GM23338 (cell line): ENCODE results near the gene STK36. TPM values are rescaled to one million over a fixed set of nuclear protein-coding genes. Genes with fewer than 3 reads are reported as not detected.

Experiments used
- ATAC-seq: fragments of 200-7000 bp; cut with Tn5 transposase; 3 replicates; pipeline ENCODE4 v1.9.1; 2020
- DNase-seq: peaks from one replicate; pipeline ENCODE4 v3.0.0-alpha.2; 2015; ENCODE audit warnings: low spot score
- H2AFZ ChIP-seq: fragments of 200-600 bp; sonication (generic); 2 replicates; pipeline ENCODE4 v1.8.0; 2016; ENCODE audit warnings: antibody characterized with exemption, mild to moderate bottlenecking, moderate library complexity
- H3F3A ChIP-seq: fragments of 200-600 bp; sonication (generic); replicated peaks from 2 replicates; pipeline ENCODE4 v1.8.0; 2017; ENCODE audit warnings: antibody characterized with exemption, mixed run types, low read depth
- H3K27ac ChIP-seq: fragments of 200-600 bp; sonication (generic); 2 replicates; pipeline ENCODE4 v1.6.1; 2016; ENCODE audit warnings: low read depth
- H3K27me3 ChIP-seq: fragments of 200-600 bp; sonication (generic); 2 replicates; pipeline ENCODE4 v1.8.0; 2016; ENCODE audit warnings: mild to moderate bottlenecking, mixed run types, moderate library complexity; ENCODE audit not compliant: insufficient read depth
- H3K36me3 ChIP-seq: fragments of 200-600 bp; sonication (generic); 2 replicates; pipeline ENCODE4 v1.8.0; 2016; ENCODE audit warnings: mild to moderate bottlenecking; ENCODE audit not compliant: insufficient read depth
- H3K4me1 ChIP-seq: fragments of 200-600 bp; sonication (generic); 2 replicates; pipeline ENCODE4 v1.8.0; 2016; ENCODE audit warnings: mild to moderate bottlenecking, moderate library complexity; ENCODE audit not compliant: insufficient read depth
- H3K4me2 ChIP-seq: fragments of 200-600 bp; sonication (generic); 2 replicates; pipeline ENCODE4 v1.7.1; 2017; ENCODE audit warnings: mixed run types
- H3K4me3 ChIP-seq: fragments of 200-600 bp; sonication (generic); 2 replicates; pipeline ENCODE4 v1.6.1; 2016; ENCODE audit warnings: mixed run types
- H3K79me2 ChIP-seq: fragments of 200-600 bp; sonication (generic); replicated peaks from 2 replicates; pipeline ENCODE4 v1.8.0; 2017; ENCODE audit warnings: mild to moderate bottlenecking; ENCODE audit not compliant: insufficient read depth
- H3K9me2 ChIP-seq: fragments of 200-600 bp; sonication (generic); 2 replicates; pipeline ENCODE4 v1.8.0; 2017; ENCODE audit not compliant: insufficient read depth
- H4K20me1 ChIP-seq: fragments of 200-600 bp; sonication (generic); replicated peaks from 2 replicates; pipeline ENCODE4 v1.8.0; 2017; ENCODE audit warnings: mild to moderate bottlenecking; ENCODE audit not compliant: insufficient read depth
- H3K27ac Mint-ChIP-seq: 2 replicates; pipeline ENCODE4 v1.8.0; 2020; ENCODE audit warnings: inconsistent platforms, mild to moderate bottlenecking, moderate library complexity, mixed read lengths
- H3K27me3 Mint-ChIP-seq: 3 replicates; pipeline ENCODE4 v1.8.0; 2022; ENCODE audit warnings: low read depth, mild to moderate bottlenecking, moderate library complexity, mixed read lengths, inconsistent platforms; ENCODE audit not compliant: insufficient read depth, poor library complexity
- H3K36me3 Mint-ChIP-seq: 3 replicates; pipeline ENCODE4 v1.8.0; 2021; ENCODE audit warnings: low read depth, mild to moderate bottlenecking, inconsistent platforms, moderate library complexity, mixed read lengths
- H3K4me1 Mint-ChIP-seq: 3 replicates; pipeline ENCODE4 v1.8.0; 2020; ENCODE audit warnings: mild to moderate bottlenecking, inconsistent platforms, mixed read lengths
- H3K4me3 Mint-ChIP-seq: 3 replicates; pipeline ENCODE4 v1.8.0; 2021; ENCODE audit warnings: moderate library complexity, mild to moderate bottlenecking, inconsistent platforms, mixed read lengths
- H3K9me3 Mint-ChIP-seq: 3 replicates; pipeline ENCODE4 v1.8.0; 2020; ENCODE audit warnings: moderate library complexity, mild to moderate bottlenecking, inconsistent platforms, mixed read lengths
- CREB1 ChIP-seq: fragments of 250-450 bp; sonication (Bioruptor Pico); IDR thresholded peaks from 2 replicates; pipeline ENCODE4 v1.5.0; 2020; ENCODE audit warnings: low read depth, mild to moderate bottlenecking, moderate library complexity
- EZH2 ChIP-seq: fragments of 200-600 bp; sonication (generic); IDR thresholded peaks from one replicate; pipeline ENCODE4 v1.8.0; 2017; ENCODE audit warnings: antibody characterized with exemption, mild to moderate bottlenecking, low read depth; ENCODE audit not compliant: unreplicated experiment
- EZH2phosphoT487 ChIP-seq: fragments of 200-600 bp; sonication (generic); IDR thresholded peaks from one replicate; pipeline ENCODE4 v1.8.1; 2018; ENCODE audit warnings: antibody characterized with exemption; ENCODE audit not compliant: unreplicated experiment
- JUNB ChIP-seq: IDR thresholded peaks from one replicate; pipeline ENCODE4 v1.6.1; 2016; ENCODE audit warnings: antibody characterized with exemption; ENCODE audit not compliant: unreplicated experiment
- NANOG ChIP-seq: IDR thresholded peaks from 2 replicates; pipeline ENCODE4 v1.6.1; 2016; ENCODE audit warnings: antibody characterized with exemption, borderline replicate concordance
- POLR2AphosphoS5 ChIP-seq: IDR thresholded peaks from 2 replicates; pipeline ENCODE4 v1.6.1; 2016; ENCODE audit warnings: antibody characterized with exemption, low read depth
- STAT1 ChIP-seq: IDR thresholded peaks from one replicate; pipeline ENCODE4 v1.6.1; 2016; ENCODE audit warnings: antibody characterized with exemption; ENCODE audit not compliant: unreplicated experiment
- ZNF331 ChIP-seq: fragments of 250-450 bp; sonication (Bioruptor Pico); IDR thresholded peaks from 2 replicates; pipeline ENCODE4 v1.5.0; 2020; ENCODE audit warnings: low read depth, mild to moderate bottlenecking, moderate library complexity
- polyA plus RNA-seq: library from polyadenylated mRNA; unstranded; fragments of >200 nt; fragmentation: Nextera tagmentation; extraction: Ambion mirVana; gene quantifications from 2 replicates; pipeline ENCODE4 v1.2.1, GENCODE V29; 2016
- total RNA-seq: library from RNA; depleted of rRNA; stranded (reverse); fragments of >200 nt; shearing (Covaris generic); gene quantifications from 2 replicates; pipeline ENCODE4 v1.2.3, GENCODE V29; 2014
- TF ChIP-seq, protein P1 (sequence below): fragments of 250-450 bp; sonication (Bioruptor Pico); IDR thresholded peaks from 2 replicates; pipeline ENCODE4 v1.5.0; 2020; ENCODE audit warnings: mild to moderate bottlenecking, moderate library complexity
- TF ChIP-seq, protein P2 (sequence below): IDR thresholded peaks from 2 replicates; pipeline ENCODE4 v1.6.1; 2016; ENCODE audit warnings: antibody characterized with exemption
- TF ChIP-seq, protein P3 (sequence below), 2 experiments: fragments of 200-600 bp in 1 of 2; sonication (generic) in 1 of 2; conservative IDR thresholded peaks; 2 replicates each; pipeline versions ENCODE4 v1.5.1 to v1.6.1; 2016 to 2017; ENCODE audit warnings: antibody characterized with exemption in 2 of 2, low read depth in 2 of 2, mild to moderate bottlenecking in 2 of 2, moderate library complexity in 1 of 2

Gene STK36
- total and polyA plus RNA-seq, 2 experiments from 2014 or later, result 21.2 to 26.3 TPM

DNA sequence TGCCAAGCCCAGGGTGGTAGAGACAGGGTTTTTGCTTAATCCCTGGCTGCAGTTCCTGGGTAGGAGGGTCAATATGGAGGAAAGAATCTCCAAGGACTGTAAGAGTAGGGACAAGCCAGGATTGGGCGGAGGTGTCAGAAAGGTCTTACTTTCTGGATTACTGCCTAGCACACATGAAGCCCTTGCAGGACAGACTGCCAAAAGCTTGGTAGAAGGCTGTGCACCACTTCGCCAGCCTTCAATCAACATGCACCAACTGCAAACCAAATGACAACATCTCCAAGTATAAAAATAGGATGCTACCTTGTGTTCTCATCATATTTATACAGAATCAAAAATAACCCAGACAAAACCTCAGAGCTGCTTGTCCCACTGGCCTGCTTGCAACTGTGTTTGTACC, 16.1 kb upstream of the STK36 start:
- ATAC-seq, result no peak
- Mint-ChIP-seq H3K36me3 (peaks cover 51% of the 10 kb centered on the region), H3K27ac (no peak overlapping the region), H3K9me3 (no peaks in the 10 kb centered on the region), H3K4me3 (no peak overlapping the region), H3K27me3 (no peaks in the 10 kb centered on the region), H3K4me1 (peaks cover 8% of the 10 kb centered on the region)
- H3K27ac ChIP-seq, result no peak overlapping the region
- H4K20me1 ChIP-seq, result peaks cover 23% of the 10 kb centered on the region
- no peak overlapping the region for H2AFZ ChIP-seq
- no peak for DNase-seq
- H3F3A ChIP-seq, result 0 out of 2 replicates have a peak, but pooled peaks cover 12% of the 10 kb centered on the region
- H3K79me2 ChIP-seq, result peaks cover 16% of the 10 kb centered on the region
- H3K4me2 ChIP-seq, result no peak overlapping the region
- peaks cover 5% of the 10 kb centered on the region for H3K4me1 ChIP-seq
- H3K27me3 ChIP-seq, result no peaks in the 10 kb centered on the region
- peaks cover 33% of the 10 kb centered on the region for H3K36me3 ChIP-seq
- TF ChIP-seq JUNB (no peak), EZH2 (no peak)
- TF ChIP-seq, protein P1, sequence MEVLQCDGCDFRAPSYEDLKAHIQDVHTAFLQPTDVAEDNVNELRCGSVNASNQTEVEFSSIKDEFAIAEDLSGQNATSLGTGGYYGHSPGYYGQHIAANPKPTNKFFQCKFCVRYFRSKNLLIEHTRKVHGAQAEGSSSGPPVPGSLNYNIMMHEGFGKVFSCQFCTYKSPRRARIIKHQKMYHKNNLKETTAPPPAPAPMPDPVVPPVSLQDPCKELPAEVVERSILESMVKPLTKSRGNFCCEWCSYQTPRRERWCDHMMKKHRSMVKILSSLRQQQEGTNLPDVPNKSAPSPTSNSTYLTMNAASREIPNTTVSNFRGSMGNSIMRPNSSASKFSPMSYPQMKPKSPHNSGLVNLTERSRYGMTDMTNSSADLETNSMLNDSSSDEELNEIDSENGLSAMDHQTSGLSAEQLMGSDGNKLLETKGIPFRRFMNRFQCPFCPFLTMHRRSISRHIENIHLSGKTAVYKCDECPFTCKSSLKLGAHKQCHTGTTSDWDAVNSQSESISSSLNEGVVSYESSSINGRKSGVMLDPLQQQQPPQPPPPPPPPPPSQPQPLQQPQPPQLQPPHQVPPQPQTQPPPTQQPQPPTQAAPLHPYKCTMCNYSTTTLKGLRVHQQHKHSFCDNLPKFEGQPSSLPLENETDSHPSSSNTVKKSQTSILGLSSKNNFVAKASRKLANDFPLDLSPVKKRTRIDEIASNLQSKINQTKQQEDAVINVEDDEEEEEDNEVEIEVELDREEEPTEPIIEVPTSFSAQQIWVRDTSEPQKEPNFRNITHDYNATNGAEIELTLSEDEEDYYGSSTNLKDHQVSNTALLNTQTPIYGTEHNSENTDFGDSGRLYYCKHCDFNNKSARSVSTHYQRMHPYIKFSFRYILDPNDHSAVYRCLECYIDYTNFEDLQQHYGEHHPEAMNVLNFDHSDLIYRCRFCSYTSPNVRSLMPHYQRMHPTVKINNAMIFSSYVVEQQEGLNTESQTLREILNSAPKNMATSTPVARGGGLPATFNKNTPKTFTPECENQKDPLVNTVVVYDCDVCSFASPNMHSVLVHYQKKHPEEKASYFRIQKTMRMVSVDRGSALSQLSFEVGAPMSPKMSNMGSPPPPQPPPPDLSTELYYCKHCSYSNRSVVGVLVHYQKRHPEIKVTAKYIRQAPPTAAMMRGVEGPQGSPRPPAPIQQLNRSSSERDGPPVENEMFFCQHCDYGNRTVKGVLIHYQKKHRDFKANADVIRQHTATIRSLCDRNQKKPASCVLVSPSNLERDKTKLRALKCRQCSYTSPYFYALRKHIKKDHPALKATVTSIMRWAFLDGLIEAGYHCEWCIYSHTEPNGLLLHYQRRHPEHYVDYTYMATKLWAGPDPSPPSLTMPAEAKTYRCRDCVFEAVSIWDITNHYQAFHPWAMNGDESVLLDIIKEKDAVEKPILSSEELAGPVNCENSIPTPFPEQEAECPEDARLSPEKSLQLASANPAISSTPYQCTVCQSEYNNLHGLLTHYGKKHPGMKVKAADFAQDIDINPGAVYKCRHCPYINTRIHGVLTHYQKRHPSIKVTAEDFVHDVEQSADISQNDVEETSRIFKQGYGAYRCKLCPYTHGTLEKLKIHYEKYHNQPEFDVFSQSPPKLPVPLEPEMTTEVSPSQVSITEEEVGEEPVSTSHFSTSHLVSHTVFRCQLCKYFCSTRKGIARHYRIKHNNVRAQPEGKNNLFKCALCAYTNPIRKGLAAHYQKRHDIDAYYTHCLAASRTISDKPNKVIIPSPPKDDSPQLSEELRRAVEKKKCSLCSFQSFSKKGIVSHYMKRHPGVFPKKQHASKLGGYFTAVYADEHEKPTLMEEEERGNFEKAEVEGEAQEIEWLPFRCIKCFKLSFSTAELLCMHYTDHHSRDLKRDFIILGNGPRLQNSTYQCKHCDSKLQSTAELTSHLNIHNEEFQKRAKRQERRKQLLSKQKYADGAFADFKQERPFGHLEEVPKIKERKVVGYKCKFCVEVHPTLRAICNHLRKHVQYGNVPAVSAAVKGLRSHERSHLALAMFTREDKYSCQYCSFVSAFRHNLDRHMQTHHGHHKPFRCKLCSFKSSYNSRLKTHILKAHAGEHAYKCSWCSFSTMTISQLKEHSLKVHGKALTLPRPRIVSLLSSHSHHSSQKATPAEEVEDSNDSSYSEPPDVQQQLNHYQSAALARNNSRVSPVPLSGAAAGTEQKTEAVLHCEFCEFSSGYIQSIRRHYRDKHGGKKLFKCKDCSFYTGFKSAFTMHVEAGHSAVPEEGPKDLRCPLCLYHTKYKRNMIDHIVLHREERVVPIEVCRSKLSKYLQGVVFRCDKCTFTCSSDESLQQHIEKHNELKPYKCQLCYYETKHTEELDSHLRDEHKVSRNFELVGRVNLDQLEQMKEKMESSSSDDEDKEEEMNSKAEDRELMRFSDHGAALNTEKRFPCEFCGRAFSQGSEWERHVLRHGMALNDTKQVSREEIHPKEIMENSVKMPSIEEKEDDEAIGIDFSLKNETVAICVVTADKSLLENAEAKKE (CRISPR knock-in tag), result no peak
- no peaks in the 10 kb centered on the region for H3K9me2 ChIP-seq
- no peak overlapping the region for H3K4me3 ChIP-seq

DNA sequence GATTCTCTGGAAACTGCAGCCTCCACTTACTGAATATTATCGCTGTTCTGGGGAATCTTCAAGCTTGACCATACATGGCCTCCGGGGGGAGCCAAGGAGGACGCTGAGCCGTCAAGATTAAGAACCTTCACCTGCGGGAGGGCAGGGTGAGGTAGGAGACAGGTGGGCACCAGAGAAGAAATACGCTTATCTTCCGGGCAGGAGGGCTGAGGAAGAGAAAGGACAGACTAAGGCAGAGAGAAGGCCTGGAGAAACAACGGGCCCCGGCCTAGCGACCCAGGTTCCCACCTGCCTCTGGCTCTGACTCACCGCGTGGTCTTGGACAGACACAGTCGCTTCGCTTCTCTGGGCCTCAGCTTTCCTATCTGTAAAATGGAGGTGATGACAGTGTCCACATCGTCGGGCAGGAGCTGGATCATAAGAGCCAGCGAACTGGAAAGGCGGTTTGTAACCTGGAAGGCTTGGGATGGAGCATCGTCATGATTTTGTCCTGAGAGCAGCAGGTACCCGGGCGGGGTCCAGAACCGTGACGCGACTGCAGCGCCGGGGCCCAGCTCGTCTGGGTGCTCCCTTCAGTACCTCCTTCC, 13.1 kb upstream of the STK36 start:
- H3K4me3 ChIP-seq, result peak overlapping the region; percentile 97
- Mint-ChIP-seq H3K27me3 (no peaks in the 10 kb centered on the region), H3K4me1 (peaks cover 8% of the 10 kb centered on the region), H3K4me3 (peak overlapping the region; percentile 95), H3K36me3 (peaks cover 54% of the 10 kb centered on the region), H3K9me3 (no peaks in the 10 kb centered on the region), H3K27ac (peak overlapping the region; percentile 89)
- H3K79me2 ChIP-seq, result peaks cover 16% of the 10 kb centered on the region
- H3K27ac ChIP-seq, result peak overlapping the region; percentile 81; the same call in 1 of the 2 replicates
- H3K27me3 ChIP-seq, result no peaks in the 10 kb centered on the region
- no peaks in the 10 kb centered on the region for H3K9me2 ChIP-seq
- peaks cover 22% of the 10 kb centered on the region for H3K36me3 ChIP-seq
- H4K20me1 ChIP-seq, result peaks cover 16% of the 10 kb centered on the region
- H3K4me1 ChIP-seq, result peaks cover 5% of the 10 kb centered on the region
- DNase-seq (peak; percentile 90), ATAC-seq (peak; percentile 77)
- H2AFZ ChIP-seq, result peak overlapping the region; percentile 98
- peak overlapping the region; percentile 95 for H3K4me2 ChIP-seq
- 0 out of 2 replicates have a peak, but pooled peaks cover 12% of the 10 kb centered on the region for H3F3A ChIP-seq
- no peak for TF ChIP-seq EZH2
- TF ChIP-seq ZNF331 (CRISPR knock-in tag), result no peak
- TF ChIP-seq STAT1, result no peak
- TF ChIP-seq, protein P2, sequence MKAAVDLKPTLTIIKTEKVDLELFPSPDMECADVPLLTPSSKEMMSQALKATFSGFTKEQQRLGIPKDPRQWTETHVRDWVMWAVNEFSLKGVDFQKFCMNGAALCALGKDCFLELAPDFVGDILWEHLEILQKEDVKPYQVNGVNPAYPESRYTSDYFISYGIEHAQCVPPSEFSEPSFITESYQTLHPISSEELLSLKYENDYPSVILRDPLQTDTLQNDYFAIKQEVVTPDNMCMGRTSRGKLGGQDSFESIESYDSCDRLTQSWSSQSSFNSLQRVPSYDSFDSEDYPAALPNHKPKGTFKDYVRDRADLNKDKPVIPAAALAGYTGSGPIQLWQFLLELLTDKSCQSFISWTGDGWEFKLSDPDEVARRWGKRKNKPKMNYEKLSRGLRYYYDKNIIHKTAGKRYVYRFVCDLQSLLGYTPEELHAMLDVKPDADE, result no peak
- no peak for TF ChIP-seq POLR2AphosphoS5
- no peak for TF ChIP-seq NANOG
- TF ChIP-seq, protein P3, sequence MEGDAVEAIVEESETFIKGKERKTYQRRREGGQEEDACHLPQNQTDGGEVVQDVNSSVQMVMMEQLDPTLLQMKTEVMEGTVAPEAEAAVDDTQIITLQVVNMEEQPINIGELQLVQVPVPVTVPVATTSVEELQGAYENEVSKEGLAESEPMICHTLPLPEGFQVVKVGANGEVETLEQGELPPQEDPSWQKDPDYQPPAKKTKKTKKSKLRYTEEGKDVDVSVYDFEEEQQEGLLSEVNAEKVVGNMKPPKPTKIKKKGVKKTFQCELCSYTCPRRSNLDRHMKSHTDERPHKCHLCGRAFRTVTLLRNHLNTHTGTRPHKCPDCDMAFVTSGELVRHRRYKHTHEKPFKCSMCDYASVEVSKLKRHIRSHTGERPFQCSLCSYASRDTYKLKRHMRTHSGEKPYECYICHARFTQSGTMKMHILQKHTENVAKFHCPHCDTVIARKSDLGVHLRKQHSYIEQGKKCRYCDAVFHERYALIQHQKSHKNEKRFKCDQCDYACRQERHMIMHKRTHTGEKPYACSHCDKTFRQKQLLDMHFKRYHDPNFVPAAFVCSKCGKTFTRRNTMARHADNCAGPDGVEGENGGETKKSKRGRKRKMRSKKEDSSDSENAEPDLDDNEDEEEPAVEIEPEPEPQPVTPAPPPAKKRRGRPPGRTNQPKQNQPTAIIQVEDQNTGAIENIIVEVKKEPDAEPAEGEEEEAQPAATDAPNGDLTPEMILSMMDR (conservative IDR thresholded peaks at IDR 0.05; ENCODE audit: low read depth in 2 of 2), result peak; percentile 61 to 66
- TF ChIP-seq EZH2phosphoT487, result no peak
- 0 out of 2 replicates have a peak, but pooled peaks have one; percentile 23 for TF ChIP-seq CREB1 (CRISPR knock-in tag)
